Caco-2 (cell line): ENCODE results near the gene KLF1. TPM values are rescaled to one million over a fixed set of nuclear protein-coding genes. Genes with fewer than 3 reads are reported as not detected.

Source experiments
- BruUV-seq: library from RNA; stranded (reverse); fragments of 400-500 nt; replicated peaks from 2 replicates; lab custom pipeline; 2021; lab: Mats Ljungman, UMichigan
- CTCF ChIA-PET: fragments of 300-600 bp; sonication (Branson Sonifier 250); formaldehyde crosslinking; loops from one replicate; lab custom pipeline; 2022; ENCODE audit warnings: antibody characterized with exemption; lab: Charles Lee
- POLR2A ChIA-PET: fragments of 300-600 bp; sonication (Branson Sonifier 250); formaldehyde crosslinking; loops from one replicate; lab custom pipeline; 2022; ENCODE audit warnings: antibody characterized with exemption; lab: Charles Lee
- DNase-seq, 2 experiments: peaks; one replicate each; pipeline versions ENCODE4 v3.0.0 to v3.0.0-alpha.2; 2020 to 2022
- H3K27me3 ChIP-seq: replicated peaks from 2 replicates; pipeline ENCODE4 v1.6.0; 2011; ENCODE audit warnings: low read length; ENCODE audit not compliant: control insufficient read depth, insufficient read depth
- H3K36me3 ChIP-seq: 2 replicates; pipeline ENCODE4 v1.5.1; 2011; ENCODE audit warnings: low read length; ENCODE audit not compliant: control insufficient read depth, insufficient read depth
- H3K4me1 ChIP-seq: fragments of 250-450 bp; sonication (Bioruptor Pico); 2 replicates; pipeline ENCODE4 v1.5.1; 2020; ENCODE audit warnings: mild to moderate bottlenecking
- H3K4me3 ChIP-seq: 2 replicates; pipeline ENCODE4 v1.5.1; 2011; ENCODE audit warnings: low read depth, mild to moderate bottlenecking, control low read depth, low read length
- H3K9me3 ChIP-seq: fragments of 250-450 bp; sonication (Bioruptor Pico); 2 replicates; pipeline ENCODE4 v1.5.1; 2020; ENCODE audit warnings: mild to moderate bottlenecking, moderate library complexity
- H3K27ac Mint-ChIP-seq: one replicate; pipeline ENCODE4 v1.8.0; 2022; ENCODE audit warnings: mixed read lengths; ENCODE audit not compliant: unreplicated experiment
- H3K27me3 Mint-ChIP-seq: one replicate; pipeline ENCODE4 v1.8.0; 2022; ENCODE audit warnings: mixed read lengths; ENCODE audit not compliant: insufficient read depth, unreplicated experiment
- H3K36me3 Mint-ChIP-seq: one replicate; pipeline ENCODE4 v1.8.0; 2022; ENCODE audit warnings: mild to moderate bottlenecking, mixed read lengths; ENCODE audit not compliant: insufficient read depth, unreplicated experiment
- H3K4me1 Mint-ChIP-seq: one replicate; pipeline ENCODE4 v1.8.0; 2022; ENCODE audit warnings: low read depth, mixed read lengths; ENCODE audit not compliant: unreplicated experiment
- H3K4me3 Mint-ChIP-seq: one replicate; pipeline ENCODE4 v1.8.0; 2022; ENCODE audit warnings: mild to moderate bottlenecking, moderate library complexity, mixed read lengths; ENCODE audit not compliant: unreplicated experiment
- H3K9me3 Mint-ChIP-seq: one replicate; pipeline ENCODE4 v1.8.0; 2022; ENCODE audit warnings: mixed read lengths; ENCODE audit not compliant: unreplicated experiment
- intact Hi-C: fragments of 100-400 bp; cut with micrococcal nuclease; formaldehyde crosslinking; loops from one replicate; pipeline ENCODE4 v1.10.0; 2022; ENCODE audit not compliant: unreplicated experiment
- total RNA-seq: library from RNA; stranded (reverse); gene quantifications from 2 replicates; pipeline ENCODE4 v1.2.3, GENCODE V29; 2022
- TF ChIP-seq, protein P1 (sequence below), 2 experiments: fragments of 200-600 bp in 1 of 2; IDR thresholded peaks; 1 replicate in 1 of 2; 2 replicates in 1 of 2; pipeline versions ENCODE4 v1.5.1 to v1.8.0; 2011 to 2022; ENCODE audit warnings: antibody characterized with exemption in 1 of 2, control low read depth in 1 of 2, inconsistent platforms in 1 of 2, low read depth in 1 of 2, low read length in 1 of 2, mild to moderate bottlenecking in 1 of 2, moderate library complexity in 1 of 2; ENCODE audit not compliant: insufficient read depth in 1 of 2, severe bottlenecking in 1 of 2, unreplicated experiment in 1 of 2

The KLF1 gene
- total RNA-seq, 1 experiment from 2014 or later, result not detected

DNA sequence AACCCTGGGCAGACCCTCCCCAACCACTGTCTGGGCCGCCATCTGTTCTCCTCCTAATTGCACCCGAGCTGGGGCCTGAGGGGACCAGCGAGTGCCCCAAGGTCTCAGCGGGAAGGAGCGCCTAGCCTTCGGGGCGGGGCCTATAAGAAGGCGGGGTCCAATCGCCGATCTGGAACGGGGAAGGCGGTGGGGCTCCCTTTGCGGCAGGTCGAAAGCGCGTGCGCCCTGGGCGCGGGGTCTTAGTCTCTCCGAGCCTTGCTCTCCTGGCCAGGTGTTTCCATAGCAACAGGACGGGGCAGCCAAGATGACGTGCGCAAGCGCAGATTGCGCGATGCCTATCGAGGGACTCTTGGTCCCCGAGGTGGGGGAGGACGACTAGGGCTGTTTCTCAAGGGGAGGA lies 45.9 kb downstream of the KLF1 start:
- no peaks in the 10 kb centered on the region for H3K27me3 ChIP-seq
- no peak overlapping the region for H3K27ac Mint-ChIP-seq

DNA sequence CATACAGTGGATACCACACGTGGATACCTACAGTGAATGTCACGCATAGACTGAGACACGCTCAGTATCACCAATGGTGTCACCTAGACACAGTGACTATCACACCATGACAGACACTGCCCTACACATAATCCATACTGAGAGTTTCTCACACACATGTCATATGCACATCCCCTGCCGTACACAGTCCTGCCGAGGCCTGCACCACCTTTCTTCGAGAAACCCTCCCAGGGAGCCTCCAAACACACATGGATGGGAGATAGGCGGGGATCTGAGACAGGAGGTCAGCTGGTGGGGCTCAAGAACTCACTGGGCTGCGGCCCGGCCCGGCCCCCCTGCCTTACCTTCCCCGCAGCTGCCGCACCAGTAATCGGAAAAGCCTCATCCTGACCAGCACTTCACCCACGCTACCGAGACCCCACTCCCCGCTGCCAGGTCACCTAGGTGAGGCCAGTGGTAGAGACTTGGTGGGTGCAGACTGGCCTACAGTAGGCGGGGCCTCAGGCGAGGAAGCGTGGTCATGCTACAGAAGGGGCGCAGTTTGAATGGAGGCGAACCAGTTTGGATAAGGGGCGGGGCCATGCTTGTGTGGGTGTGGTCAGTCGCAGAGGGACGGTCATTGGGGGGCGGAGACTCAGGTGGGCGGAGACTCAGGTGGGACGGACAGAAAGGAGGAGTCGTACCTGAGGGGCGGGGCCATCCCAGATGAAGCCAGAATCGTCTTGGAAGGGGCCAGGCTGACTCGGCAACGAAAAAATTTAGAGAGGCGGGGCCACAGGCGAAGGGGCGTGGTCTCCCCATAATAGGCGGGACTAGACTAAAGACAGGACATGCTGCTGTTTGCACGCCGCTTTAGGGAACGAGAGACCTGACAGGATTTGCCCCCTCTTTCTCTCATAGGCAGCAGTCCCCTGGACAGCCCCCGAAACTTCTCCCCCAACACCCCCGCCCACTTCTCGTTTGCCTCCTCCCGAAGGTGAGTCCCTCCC lies 46.6 kb downstream of the KLF1 start:
- H3K4me3 Mint-ChIP-seq, result peak overlapping the region; percentile 58
- intact Hi-C loops, result no loop called here

More for the DNA sequence above, 45.9 kb downstream of the KLF1 start:
- Mint-ChIP-seq H3K4me3 (peak overlapping the region; percentile 58), H3K9me3 (no peaks in the 10 kb centered on the region), H3K4me1 (peaks cover 8% of the 10 kb centered on the region), H3K27me3 (peaks cover 15% of the 10 kb centered on the region), H3K36me3 (peaks cover 6% of the 10 kb centered on the region)
- H3K9me3 ChIP-seq, result no peaks in the 10 kb centered on the region
- no peaks in the 10 kb centered on the region for H3K36me3 ChIP-seq
- CTCF ChIA-PET, result no interaction called here
- TF ChIP-seq, protein P1, sequence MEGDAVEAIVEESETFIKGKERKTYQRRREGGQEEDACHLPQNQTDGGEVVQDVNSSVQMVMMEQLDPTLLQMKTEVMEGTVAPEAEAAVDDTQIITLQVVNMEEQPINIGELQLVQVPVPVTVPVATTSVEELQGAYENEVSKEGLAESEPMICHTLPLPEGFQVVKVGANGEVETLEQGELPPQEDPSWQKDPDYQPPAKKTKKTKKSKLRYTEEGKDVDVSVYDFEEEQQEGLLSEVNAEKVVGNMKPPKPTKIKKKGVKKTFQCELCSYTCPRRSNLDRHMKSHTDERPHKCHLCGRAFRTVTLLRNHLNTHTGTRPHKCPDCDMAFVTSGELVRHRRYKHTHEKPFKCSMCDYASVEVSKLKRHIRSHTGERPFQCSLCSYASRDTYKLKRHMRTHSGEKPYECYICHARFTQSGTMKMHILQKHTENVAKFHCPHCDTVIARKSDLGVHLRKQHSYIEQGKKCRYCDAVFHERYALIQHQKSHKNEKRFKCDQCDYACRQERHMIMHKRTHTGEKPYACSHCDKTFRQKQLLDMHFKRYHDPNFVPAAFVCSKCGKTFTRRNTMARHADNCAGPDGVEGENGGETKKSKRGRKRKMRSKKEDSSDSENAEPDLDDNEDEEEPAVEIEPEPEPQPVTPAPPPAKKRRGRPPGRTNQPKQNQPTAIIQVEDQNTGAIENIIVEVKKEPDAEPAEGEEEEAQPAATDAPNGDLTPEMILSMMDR (IDR thresholded peaks at IDR 0.05; ENCODE audit: insufficient read depth in 1 of 2, low read depth in 1 of 2, low read length in 1 of 2, severe bottlenecking in 1 of 2, unreplicated experiment in 1 of 2), result no peak
- peak in 1 of 2 experiments; percentile 57 for DNase-seq
- POLR2A ChIA-PET, result no interaction called here
- peaks cover 6% of the 10 kb centered on the region; the same call in 1 of the 2 replicates for H3K4me1 ChIP-seq
- H3K4me3 ChIP-seq, result no peak overlapping the region
- no TSS peak for BruUV-seq
- intact Hi-C loops, result no loop called here

More for the DNA sequence above, 46.6 kb downstream of the KLF1 start:
- CTCF ChIA-PET, result no interaction called here
- Mint-ChIP-seq H3K9me3 (no peaks in the 10 kb centered on the region), H3K27me3 (peaks cover 15% of the 10 kb centered on the region), H3K4me1 (peaks cover 8% of the 10 kb centered on the region), H3K36me3 (peaks cover 6% of the 10 kb centered on the region), H3K27ac (no peak overlapping the region)
- Histone ChIP-seq H3K27me3 (no peaks in the 10 kb centered on the region), H3K9me3 (no peaks in the 10 kb centered on the region), H3K36me3 (no peaks in the 10 kb centered on the region), H3K4me1 (peaks cover 6% of the 10 kb centered on the region; the same call in 1 of the 2 replicates), H3K4me3 (no peak overlapping the region)
- POLR2A ChIA-PET, result no interaction called here
- TF ChIP-seq, protein P1 (IDR thresholded peaks at IDR 0.05; ENCODE audit: insufficient read depth in 1 of 2, low read depth in 1 of 2, low read length in 1 of 2, severe bottlenecking in 1 of 2, unreplicated experiment in 1 of 2), result no peak
- no TSS peak for BruUV-seq
- DNase-seq, result peak; percentile 76 to 85
